Immature natural killer cell (primary cell): ENCODE measurements around the gene FXYD6. TPM values are rescaled to one million over a fixed set of nuclear protein-coding genes. Genes with fewer than 3 reads are reported as not detected.

ENCODE experiments used
- DNase-seq, 3 donors: peaks; one replicate each; pipeline ENCODE4 v3.0.0; 2022; ENCODE audit warnings: mixed read lengths in 1 of 3
- H3K27ac Mint-ChIP-seq, 6 donors: one replicate each; pipeline ENCODE4 v1.8.0; 2020; ENCODE audit warnings: mixed read lengths in 6 of 6, mild to moderate bottlenecking in 5 of 6, inconsistent platforms in 4 of 6, moderate library complexity in 3 of 6
- H3K27me3 Mint-ChIP-seq, 3 donors: one replicate each; pipeline ENCODE4 v1.8.0; 2020 to 2021; ENCODE audit warnings: low read depth in 3 of 3, mild to moderate bottlenecking in 3 of 3, mixed read lengths in 3 of 3, moderate library complexity in 3 of 3, inconsistent platforms in 1 of 3
- H3K36me3 Mint-ChIP-seq, 3 donors: one replicate each; pipeline ENCODE4 v1.8.0; 2020; ENCODE audit warnings: mixed read lengths in 3 of 3, inconsistent platforms in 2 of 3, mild to moderate bottlenecking in 2 of 3
- H3K4me1 Mint-ChIP-seq, 2 donors: one replicate each; pipeline ENCODE4 v1.8.0; 2020; ENCODE audit warnings: inconsistent platforms in 2 of 2, mild to moderate bottlenecking in 2 of 2, mixed read lengths in 2 of 2, moderate library complexity in 1 of 2
- H3K4me3 Mint-ChIP-seq, 5 donors: one replicate each; pipeline ENCODE4 v1.8.0; 2020; ENCODE audit warnings: mild to moderate bottlenecking in 5 of 5, mixed read lengths in 5 of 5, inconsistent platforms in 3 of 5, moderate library complexity in 3 of 5
- H3K9me3 Mint-ChIP-seq, 6 donors: one replicate each; pipeline ENCODE4 v1.8.0; 2020; ENCODE audit warnings: mild to moderate bottlenecking in 6 of 6, mixed read lengths in 6 of 6, inconsistent platforms in 4 of 6, moderate library complexity in 3 of 6
- polyA plus RNA-seq, 3 donors: library from polyadenylated mRNA; unstranded; fragments of 300-500 nt; fragmentation: Illumina TruSeq; gene quantifications; one replicate each; pipeline ENCODE4 v1.2.3, GENCODE V29; 2021

Gene FXYD6
- polyA plus RNA-seq, 3 donors from 2014 or later, result not detected

DNA sequence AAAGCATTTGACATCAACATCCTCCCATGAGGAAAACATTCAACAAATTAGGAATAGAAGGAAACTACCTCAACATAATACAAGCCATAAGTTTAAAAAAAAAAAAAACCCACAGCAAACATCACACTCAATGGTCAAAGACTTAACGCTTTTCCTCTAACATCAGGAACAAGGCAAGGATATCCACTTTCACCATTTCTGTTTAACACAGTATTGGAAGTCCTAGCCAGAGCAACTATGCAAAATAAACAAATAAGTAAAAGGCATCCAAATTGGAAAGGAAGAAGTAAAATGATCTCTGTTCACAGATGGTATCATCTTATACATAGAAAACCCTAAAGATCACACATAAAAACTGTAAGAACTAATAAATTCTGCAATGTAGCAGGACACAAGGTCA lies 13.1 kb downstream of the FXYD6 start:
- Mint-ChIP-seq H3K4me3 (no peak overlapping the region), H3K9me3 (no peaks in the 10 kb centered on the region), H3K27ac (no peak overlapping the region), H3K4me1 (peaks cover 0 to 6% of the 10 kb centered on the region in 2 donors), H3K27me3 (peaks cover 2 to 5% (median 4%) of the 10 kb centered on the region in 3 donors), H3K36me3 (no peaks in the 10 kb centered on the region)
- DNase-seq, result no peak

DNA sequence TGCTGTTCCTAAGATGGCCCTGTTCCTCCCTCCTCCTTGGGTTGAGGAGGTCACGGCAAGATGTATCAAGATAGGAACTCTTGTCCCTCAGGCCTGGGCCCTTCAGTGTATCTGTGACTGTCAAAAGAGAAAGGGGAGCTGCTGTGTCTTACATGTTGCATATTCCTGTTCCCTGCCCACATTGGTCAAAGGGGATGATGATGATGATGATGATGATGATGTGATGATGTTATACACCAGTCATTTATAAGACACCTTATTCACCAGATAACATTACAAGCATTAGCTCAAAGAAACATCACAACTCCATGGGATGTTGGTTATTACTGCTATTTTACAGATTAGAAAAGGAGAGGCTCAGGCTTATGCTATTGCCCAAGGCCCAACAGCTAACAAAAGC lies 13.7 kb downstream of the FXYD6 start:
- no peaks in the 10 kb centered on the region for H3K9me3 Mint-ChIP-seq
- no peak overlapping the region for H3K27ac Mint-ChIP-seq
- peaks cover 0 to 6% of the 10 kb centered on the region in 2 donors for H3K4me1 Mint-ChIP-seq
- no peaks in the 10 kb centered on the region for H3K36me3 Mint-ChIP-seq
- no peak for DNase-seq
- H3K27me3 Mint-ChIP-seq, result peaks cover 2 to 5% (median 4%) of the 10 kb centered on the region in 3 donors
- no peak overlapping the region for H3K4me3 Mint-ChIP-seq

DNA sequence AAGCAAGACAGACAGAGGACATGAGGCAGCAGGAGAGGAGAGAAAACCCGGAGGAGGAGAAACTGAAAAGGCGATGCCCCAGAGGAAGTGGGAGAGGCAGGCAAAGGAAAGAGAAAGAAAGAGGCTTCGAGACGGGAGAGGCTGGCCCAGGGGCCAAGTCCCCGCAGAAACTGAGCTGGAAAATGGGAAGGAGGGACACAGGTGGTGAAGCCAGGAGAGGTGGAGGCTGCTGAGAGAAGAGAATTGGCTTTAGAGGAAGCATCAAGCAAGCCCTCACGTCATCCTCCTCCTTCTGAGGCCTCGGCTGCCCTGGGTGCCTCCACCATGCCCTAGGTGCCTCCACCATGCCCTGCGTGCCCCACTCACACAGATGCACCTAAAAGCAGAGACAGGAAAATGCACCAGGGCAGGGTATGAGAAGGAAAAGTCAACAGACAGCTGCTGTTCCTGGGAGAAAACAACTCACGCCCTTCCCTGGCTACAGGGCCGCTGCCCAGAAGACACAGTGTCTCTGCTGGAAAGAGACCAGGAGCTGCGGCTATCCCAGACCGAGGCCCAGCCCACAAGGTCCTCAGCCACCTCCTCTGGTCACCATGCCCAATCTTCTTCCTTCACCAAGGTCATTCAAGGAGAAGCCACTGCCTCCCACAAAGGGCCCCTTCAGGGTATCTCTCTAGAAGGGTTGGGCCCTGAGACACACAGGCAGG lies 14.3 kb downstream of the FXYD6 start:
- peaks cover 2 to 5% (median 4%) of the 10 kb centered on the region in 3 donors for H3K27me3 Mint-ChIP-seq
- H3K27ac Mint-ChIP-seq, result no peak overlapping the region
- H3K9me3 Mint-ChIP-seq, result no peaks in the 10 kb centered on the region
- H3K4me1 Mint-ChIP-seq, result peaks cover 0 to 6% of the 10 kb centered on the region in 2 donors
- H3K36me3 Mint-ChIP-seq, result no peaks in the 10 kb centered on the region
- DNase-seq, result no peak
- H3K4me3 Mint-ChIP-seq, result no peak overlapping the region

GRCh38 chr11:117861151-117862018 lies 15.1 kb downstream of the FXYD6 start:
- H3K36me3 Mint-ChIP-seq, result no peaks in the 10 kb centered on the region
- DNase-seq, result no peak
- no peak overlapping the region for H3K27ac Mint-ChIP-seq
- H3K27me3 Mint-ChIP-seq, result peaks cover 2 to 7% (median 2%) of the 10 kb centered on the region in 3 donors
- peaks cover 0 to 6% of the 10 kb centered on the region in 2 donors for H3K4me1 Mint-ChIP-seq
- H3K9me3 Mint-ChIP-seq, result no peaks in the 10 kb centered on the region
- no peak overlapping the region for H3K4me3 Mint-ChIP-seq

DNA sequence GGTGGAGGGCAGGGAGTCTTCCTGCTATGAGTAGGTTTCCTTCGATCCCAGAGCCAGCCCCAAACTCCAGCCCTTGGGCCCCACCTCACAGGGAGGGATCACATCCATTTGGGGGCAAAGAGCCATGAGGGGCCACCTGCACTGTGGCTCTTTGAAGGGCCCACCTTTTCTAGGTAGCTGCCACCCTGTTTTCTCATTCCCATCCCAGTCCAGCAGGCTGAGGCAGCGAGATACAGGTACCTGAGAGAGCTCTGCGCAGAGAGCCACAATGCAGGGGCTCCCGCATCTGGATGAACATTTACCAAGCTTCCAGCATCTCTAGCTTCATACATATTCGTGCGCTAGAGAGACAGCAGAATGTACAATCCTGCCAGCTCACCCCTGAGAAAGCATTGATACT lies 16.3 kb downstream of the FXYD6 start:
- Mint-ChIP-seq H3K27me3 (peaks cover 2 to 3% (median 2%) of the 10 kb centered on the region in 3 donors), H3K4me3 (no peak overlapping the region), H3K4me1 (peaks cover 0 to 6% of the 10 kb centered on the region in 2 donors), H3K9me3 (no peaks in the 10 kb centered on the region), H3K27ac (no peak overlapping the region), H3K36me3 (peaks cover 0 to 3% (median 0%) of the 10 kb centered on the region in 3 donors)
- no peak for DNase-seq

- Mint-ChIP-seq H3K9me3 (no peaks in the 10 kb centered on the region), H3K36me3 (peaks cover 0 to 3% (median 0%) of the 10 kb centered on the region in 3 donors), H3K4me3 (no peak overlapping the region), H3K27me3 (peaks cover 2 to 3% (median 2%) of the 10 kb centered on the region in 3 donors), H3K27ac (no peak overlapping the region), H3K4me1 (peaks cover 0 to 6% of the 10 kb centered on the region in 2 donors)
- DNase-seq, result no peak
These were observed 16.9 kb downstream of the FXYD6 start for GRCh38 chr11:117859488-117860112.

- peaks cover 2 to 3% (median 2%) of the 10 kb centered on the region in 3 donors for H3K27me3 Mint-ChIP-seq
- no peak overlapping the region for H3K27ac Mint-ChIP-seq
- H3K36me3 Mint-ChIP-seq, result peaks cover 0 to 3% (median 0%) of the 10 kb centered on the region in 3 donors
- H3K4me3 Mint-ChIP-seq, result no peak overlapping the region
- H3K9me3 Mint-ChIP-seq, result no peaks in the 10 kb centered on the region
- H3K4me1 Mint-ChIP-seq, result peaks cover 0 to 6% of the 10 kb centered on the region in 2 donors
- DNase-seq, result no peak
These were observed 17.4 kb downstream of the FXYD6 start for GRCh38 chr11:117859061-117859460.

- peaks cover 0 to 3% (median 0%) of the 10 kb centered on the region in 3 donors for H3K36me3 Mint-ChIP-seq
- H3K27me3 Mint-ChIP-seq, result peaks cover 7 to 8% (median 8%) of the 10 kb centered on the region in 3 donors
- no peak overlapping the region for H3K4me3 Mint-ChIP-seq
- no peaks in the 10 kb centered on the region for H3K9me3 Mint-ChIP-seq
- H3K4me1 Mint-ChIP-seq, result peaks cover 0 to 6% of the 10 kb centered on the region in 2 donors
- DNase-seq, result no peak
- H3K27ac Mint-ChIP-seq, result no peak overlapping the region
These were observed 18.6 kb downstream of the FXYD6 start for GRCh38 chr11:117857734-117858414.

DNA sequence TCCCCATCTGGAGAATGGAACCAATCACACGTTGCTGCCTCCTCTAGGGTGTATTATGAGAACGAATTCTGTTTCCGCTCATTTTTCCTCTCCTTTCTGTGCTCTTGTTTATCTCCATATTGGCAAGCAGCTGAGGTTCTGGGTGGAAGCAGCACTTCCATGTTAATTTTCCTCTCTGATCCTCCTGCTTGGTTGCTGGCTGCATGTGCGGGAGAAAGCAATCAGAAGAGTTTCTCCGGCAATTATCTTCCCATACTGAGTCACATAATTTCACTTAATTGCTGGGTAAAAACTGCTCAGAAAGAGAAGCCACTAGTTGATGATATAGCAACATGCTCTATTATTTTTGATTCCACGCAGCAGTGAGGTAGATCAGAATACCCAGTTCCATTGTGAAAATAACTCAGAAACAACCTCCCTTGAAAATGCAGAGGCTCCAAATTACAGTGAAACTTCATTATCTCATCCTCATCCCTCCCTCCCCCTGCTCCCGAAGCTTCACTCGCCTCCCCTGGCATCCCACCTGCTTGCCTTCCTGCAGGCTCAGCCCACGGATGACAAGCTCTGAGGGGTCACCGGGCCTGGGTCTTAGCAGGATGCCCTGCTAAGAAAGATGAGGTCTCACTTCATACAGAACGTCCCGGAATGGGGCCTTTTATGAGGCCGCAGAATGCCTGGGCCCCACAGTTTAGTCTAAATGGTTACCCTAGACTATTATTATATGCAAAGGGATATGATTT lies 20.4 kb downstream of the FXYD6 start:
- peaks cover 13 to 14% (median 14%) of the 10 kb centered on the region in 3 donors for H3K27me3 Mint-ChIP-seq
- DNase-seq, result no peak
- H3K27ac Mint-ChIP-seq, result no peak overlapping the region
- no peak overlapping the region for H3K4me3 Mint-ChIP-seq
- peaks cover 0 to 8% (median 0%) of the 10 kb centered on the region in 3 donors for H3K36me3 Mint-ChIP-seq
- H3K4me1 Mint-ChIP-seq, result peaks cover 0 to 3% of the 10 kb centered on the region in 2 donors
- H3K9me3 Mint-ChIP-seq, result no peaks in the 10 kb centered on the region

DNA sequence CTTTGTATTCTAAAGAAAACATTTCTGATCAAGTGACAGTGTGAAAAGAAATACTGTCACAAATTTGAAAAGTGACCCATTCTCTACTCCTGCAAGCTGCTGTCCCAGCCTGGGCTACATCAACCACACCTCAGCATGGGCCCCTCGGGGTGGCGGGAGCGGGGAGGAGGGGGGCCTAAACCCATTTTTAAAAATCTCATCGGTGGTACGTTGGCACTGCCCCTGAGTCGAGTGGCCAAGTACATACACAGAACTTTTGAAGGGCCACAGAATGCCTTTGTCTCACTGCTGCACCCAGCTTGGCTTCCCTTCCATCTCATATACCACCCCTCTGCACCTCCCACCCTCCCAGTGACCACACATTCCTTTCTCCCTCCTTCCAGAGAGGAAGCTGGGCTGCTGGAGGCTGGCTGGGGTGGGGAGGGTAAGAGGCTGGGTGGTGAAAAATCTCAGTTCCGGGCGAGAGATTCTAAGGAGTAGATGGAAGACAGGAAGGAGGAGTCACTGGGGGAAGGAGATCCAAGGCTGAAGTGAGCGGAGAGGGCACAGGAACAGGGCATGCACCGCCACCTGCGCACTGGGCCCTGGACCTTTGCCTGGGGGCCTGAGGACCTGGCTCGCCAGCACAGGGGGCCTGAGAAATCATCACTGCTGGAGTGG lies 21.1 kb downstream of the FXYD6 start:
- Mint-ChIP-seq H3K4me1 (peaks cover 7% of the 10 kb centered on the region in 2 donors), H3K36me3 (peaks cover 0 to 8% (median 0%) of the 10 kb centered on the region in 3 donors), H3K4me3 (no peak overlapping the region), H3K27me3 (peaks cover 12 to 16% (median 14%) of the 10 kb centered on the region in 3 donors), H3K27ac (no peak overlapping the region), H3K9me3 (no peaks in the 10 kb centered on the region)
- no peak for DNase-seq

DNA sequence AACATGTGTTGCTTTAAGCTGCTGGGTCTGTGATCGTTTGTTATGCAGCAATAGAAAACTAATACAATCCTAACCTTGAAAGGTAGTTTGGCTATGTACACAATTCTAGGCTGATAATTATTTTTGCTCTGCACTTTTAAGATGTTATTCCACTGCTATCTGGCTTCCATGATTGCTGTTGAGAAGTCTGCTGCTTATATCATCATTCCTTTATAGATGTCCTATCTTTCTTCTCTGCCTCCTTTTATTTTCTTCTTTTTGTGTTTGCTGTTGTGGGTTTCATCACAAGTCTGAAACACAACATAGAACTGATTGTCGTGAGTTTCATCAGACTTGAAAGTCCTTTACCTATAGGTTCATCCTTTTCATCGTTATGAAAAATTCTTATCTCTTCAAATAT lies 24.1 kb downstream of the FXYD6 start:
- Mint-ChIP-seq H3K4me3 (no peak overlapping the region), H3K4me1 (peaks cover 15 to 17% of the 10 kb centered on the region in 2 donors)

GRCh38 chr11:117851852-117852251 lies 24.6 kb downstream of the FXYD6 start:
- no peak for DNase-seq
- H3K27ac Mint-ChIP-seq, result no peak overlapping the region
- H3K36me3 Mint-ChIP-seq, result peaks cover 0 to 8% (median 6%) of the 10 kb centered on the region in 3 donors
- no peak overlapping the region for H3K4me3 Mint-ChIP-seq
- H3K27me3 Mint-ChIP-seq, result peaks cover 12 to 26% (median 14%) of the 10 kb centered on the region in 3 donors
- no peaks in the 10 kb centered on the region for H3K9me3 Mint-ChIP-seq
- H3K4me1 Mint-ChIP-seq, result peaks cover 15 to 17% of the 10 kb centered on the region in 2 donors

More for the DNA sequence above, 24.1 kb downstream of the FXYD6 start:
- Mint-ChIP-seq H3K27me3 (peaks cover 12 to 26% (median 14%) of the 10 kb centered on the region in 3 donors), H3K27ac (no peak overlapping the region), H3K9me3 (no peaks in the 10 kb centered on the region), H3K36me3 (peaks cover 0 to 8% (median 6%) of the 10 kb centered on the region in 3 donors)
- DNase-seq, result no peak
